HG02884 (cell line): Measurements from ENCODE around the gene NCBP2L.

Experiments used
- ATAC-seq: cut with Tn5 transposase; IDR thresholded peaks from one replicate; pipeline ENCODE4 v1.9.1; 2021; ENCODE audit warnings: mild to moderate bottlenecking, moderate library complexity; ENCODE audit not compliant: unreplicated experiment

NCBP2L gene

DNA sequence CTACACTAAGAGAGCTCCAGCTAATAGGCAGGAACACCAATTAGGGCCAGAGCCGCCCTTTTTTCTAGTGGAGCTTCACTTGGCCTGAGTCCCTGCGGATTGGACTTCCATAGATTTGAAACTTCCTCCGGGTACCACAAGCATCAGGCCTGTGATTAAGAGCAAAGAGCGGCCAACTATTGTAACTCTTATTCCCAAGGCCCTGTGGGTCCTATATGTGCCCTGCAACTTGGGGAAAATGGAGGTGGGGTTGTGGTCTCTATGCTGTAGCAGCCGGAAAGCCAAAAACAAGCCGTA, at the start of gene NCBP2L:
Gene NCBP2L (plus strand): TSS at position 198 of the 297 bp plus-strand sequence. CDS start 16,488 bp downstream, outside the sequence.
- no peak for ATAC-seq

GRCh38 chrX:107728371-107729099, 49.0 kb upstream of the NCBP2L start:
- no peak for ATAC-seq

DNA sequence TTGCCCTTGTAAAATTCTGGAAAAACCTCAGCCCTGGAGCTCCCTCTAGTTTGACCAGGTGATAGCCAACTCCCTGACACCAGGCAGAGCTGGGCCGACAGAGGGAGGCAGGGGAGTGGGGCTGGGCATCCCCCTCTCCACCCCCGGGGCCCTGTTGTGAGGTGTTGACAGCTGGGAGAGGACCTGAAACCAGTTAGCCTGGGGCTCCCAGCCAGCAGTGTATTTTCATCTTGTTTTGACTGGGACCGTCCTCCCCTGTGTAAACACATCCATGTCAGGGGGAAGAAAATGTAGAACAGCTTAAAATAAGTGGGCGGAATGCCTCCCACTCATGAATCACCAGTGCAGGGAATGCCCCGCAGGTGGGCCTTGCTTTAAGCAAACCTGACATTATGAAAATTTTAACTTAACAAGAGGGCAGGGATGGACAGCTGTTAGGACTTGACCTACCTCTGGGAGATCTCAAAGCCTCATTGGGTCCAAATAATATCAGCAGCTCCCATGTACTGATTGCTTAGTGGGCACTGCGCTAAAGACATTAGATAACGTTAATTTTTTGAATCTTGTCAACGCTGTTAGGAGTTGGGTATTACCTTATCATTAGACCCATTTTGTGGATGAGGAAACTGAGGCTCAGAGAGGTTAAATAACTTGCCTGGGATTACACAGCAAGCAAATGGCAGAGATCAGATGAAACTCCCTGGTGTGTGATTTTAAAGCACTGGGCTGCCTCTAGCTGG, 47.8 kb upstream of the NCBP2L start:
- peak; percentile 89 for ATAC-seq

DNA sequence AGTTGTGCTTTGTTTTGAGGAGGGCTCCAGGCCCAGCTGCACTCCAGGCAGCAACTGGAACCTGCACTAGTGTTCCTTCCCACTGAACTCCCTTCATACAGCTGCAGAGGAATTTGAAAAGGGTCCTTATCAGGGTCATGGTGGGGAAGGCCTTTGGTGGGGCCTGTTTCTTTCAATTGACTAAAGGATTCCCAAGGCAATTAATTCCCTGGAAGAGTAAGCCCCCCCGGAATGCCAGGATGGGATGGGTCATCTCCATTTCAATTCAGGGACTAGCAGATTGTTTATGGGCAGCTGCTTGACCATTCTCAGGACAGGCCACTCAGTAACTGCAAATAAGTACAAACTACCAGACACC, 47.3 kb upstream of the NCBP2L start:
- ATAC-seq = no peak

DNA sequence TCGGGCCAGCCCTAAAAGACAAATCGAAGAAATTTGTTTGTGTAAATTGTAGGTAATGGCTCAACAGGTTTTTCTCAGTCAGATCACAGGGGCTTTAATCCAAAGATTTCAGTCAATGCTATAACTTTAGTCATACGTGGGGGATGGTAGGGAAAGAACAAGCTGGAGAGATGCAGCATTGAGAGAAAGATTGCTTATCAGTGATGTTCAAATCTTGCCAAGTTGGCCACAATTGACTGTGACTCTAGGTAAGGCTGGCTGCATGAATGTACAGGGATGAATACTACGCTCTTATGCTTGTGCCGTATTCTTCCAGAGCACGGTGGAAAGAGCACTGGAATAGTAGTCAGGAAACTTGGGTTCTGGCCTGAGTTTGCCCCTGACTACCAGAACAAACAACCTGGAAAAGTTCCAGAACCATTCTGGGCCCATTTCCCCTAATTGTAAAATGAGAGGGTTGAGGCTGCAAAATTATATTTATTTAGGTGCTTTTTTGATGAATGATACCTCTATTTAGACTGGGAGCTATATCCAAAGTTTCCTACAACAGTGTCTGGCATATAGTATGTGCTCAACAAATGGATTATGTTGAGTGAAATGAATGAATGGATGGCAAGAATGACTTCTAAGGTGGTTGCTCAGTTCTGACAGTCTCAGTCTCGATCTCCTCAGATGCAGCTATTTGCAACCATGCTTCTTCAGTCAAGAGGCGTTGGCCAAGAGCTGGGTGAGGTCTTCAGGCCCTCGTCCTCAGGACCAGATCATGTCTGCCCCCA, 46.4 kb upstream of the NCBP2L start:
- ATAC-seq = no peak

DNA sequence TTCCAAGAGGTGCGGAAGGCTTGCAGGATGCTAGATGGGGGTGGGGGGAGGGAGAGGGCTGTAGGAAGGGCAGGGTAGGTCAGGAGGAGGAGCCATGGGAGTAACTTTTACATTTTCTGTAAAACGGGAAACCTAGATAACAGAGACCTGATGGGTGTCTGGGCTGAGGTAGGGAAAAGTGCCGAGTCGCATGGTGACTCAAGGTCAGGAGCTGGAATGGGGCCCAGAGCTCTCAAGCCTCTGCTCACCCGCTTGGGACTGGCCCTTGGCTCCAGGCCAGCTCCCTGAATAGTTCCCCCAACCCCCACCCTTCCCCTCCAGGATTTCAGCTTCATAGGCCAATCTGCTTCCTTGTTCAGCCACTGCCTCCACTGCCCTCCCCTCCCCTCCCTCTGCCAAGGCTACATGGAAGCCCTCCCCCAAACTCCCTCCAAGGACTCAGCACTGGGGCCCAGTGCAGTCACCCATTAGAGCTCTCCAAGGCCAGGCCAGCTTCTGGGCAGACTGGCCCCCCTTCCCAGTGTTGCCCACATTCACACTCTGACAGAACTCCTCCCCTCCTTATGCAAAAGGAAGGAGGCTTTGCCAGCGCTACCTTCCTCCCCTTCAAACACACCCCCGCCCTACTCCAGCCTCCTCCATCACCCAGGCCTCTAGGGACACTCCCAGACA, 45.6 kb upstream of the NCBP2L start:
- ATAC-seq = no peak

- no peak for ATAC-seq
Observed at GRCh38 chrX:107733686-107734085, 43.8 kb upstream of the NCBP2L start.

DNA sequence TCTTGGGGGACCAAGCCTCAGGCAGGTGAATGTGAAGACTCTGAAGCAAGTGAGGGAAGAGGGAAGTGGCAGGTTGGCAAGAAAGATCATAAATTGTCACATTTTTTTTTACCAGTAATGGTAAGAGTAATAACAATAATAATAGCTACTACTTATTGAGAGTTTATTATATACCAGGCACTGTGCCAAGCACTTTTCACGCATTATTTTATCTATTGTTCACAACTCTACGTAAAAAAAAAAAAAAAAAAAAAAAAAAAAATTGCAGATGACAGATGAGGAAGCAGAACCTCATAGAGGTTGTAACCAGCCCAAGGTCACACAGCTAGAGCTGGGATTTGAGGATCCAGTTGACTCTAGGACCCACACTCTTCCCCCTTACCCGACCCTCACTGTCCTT, 42.9 kb upstream of the NCBP2L start:
- no peak for ATAC-seq

- no peak for ATAC-seq
Observed at GRCh38 chrX:107736781-107737531, 40.6 kb upstream of the NCBP2L start.

- ATAC-seq = no peak
Observed at GRCh38 chrX:107738272-107738671, 39.3 kb upstream of the NCBP2L start.

DNA sequence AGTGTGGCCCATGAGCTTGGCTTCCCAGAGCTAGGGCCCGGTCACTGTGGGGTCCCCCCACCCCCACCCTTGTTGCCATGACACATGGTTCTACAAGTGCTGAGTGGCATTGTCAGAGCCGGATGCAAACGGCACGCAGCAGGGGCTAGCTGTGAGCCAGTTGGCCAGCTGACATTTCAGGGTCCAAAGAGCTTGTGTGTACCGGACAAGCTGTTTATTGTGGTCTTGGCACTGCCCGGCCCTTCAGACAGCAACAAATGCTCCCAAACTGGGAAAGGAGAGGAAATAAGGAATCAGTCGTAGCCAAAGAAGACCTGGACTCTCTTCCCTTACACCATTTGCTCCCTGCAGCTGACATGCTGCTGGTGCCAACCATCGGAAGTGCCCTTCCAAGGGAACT, 38.8 kb upstream of the NCBP2L start:
- ATAC-seq = no peak

DNA sequence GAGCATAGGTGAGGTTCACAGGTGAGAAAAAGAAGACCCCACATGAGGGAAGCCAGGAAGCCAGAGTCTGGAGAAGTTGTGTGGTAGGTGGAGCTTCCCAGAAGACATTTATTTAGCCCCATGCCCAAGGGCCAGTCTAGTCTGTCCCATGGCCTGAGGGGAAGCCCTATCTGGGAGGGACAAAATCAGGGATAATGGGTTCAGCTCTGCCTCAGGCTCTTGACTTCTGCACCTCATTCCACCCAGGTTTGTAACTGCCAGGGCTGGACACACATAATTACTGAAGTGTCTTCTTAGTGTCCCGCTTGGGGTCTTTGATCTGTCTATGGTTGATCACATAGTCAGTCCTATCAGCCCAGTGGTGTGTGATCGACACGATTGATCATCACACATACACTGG, 38.0 kb upstream of the NCBP2L start:
- ATAC-seq = no peak

DNA sequence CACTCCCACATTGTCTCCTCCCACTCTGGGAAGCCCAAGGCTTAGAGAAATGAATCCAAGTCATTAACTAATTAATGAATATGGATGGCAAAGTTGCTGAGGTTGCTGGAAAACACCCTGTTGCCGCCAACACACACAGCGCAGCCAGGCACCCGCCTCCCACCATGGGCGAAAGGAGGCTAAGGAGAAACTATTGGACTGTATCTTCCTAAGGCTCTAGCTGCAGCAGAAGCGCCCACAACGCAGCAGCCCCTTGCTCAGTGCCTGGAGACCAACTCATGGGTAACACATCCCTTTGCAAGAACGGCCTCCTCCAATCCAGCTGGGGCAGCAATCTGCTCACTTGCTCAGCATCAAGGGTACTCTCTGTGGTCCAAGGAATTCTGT, 36.1 kb upstream of the NCBP2L start:
- peak; percentile 16 for ATAC-seq

DNA sequence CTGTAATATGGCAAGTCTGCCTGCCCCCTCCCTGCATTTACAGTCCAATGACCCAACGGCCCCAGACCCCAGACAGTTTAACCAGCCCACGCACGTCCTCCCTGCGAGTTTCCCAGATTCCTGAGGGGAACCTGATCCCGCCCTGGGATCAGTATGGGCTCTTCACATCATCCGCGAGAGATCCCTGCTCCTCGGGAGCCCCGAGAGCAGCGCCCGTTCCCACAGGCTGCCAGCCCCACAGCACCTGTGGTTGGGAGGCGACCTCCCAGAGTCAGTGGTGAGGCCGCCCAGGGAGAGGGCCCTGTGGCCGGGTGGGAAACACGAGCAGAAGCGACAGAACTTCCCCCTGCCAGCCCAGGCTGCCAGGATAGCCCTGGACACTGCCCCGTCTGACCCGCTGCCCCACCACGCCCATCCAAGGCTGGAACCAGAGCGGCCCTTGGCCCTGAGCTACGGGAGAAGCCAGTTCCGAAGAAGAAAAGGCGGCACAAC, 34.8 kb upstream of the NCBP2L start:
- ATAC-seq = no peak

- ATAC-seq = no peak
Observed at GRCh38 chrX:107743995-107744394, 33.5 kb upstream of the NCBP2L start.

DNA sequence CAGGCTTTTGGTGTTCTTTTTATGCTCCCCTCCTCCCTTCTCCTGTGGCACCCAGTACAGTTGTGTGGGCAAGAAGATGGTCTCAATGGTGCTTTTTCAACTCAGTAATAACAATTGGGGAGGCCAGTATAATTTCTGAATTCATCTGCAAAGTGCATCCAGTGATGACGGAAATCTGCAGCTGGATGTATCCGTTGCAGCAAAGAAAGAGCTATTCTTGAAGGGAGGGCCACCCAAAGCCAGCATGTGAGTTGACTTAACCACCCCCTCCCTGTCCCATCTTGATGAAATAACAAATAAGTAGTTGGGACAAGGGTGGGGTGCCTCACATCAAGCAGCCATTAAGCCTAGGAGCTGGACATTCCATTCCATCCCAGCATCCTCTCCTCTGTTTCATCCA, 32.7 kb upstream of the NCBP2L start:
- ATAC-seq = no peak

DNA sequence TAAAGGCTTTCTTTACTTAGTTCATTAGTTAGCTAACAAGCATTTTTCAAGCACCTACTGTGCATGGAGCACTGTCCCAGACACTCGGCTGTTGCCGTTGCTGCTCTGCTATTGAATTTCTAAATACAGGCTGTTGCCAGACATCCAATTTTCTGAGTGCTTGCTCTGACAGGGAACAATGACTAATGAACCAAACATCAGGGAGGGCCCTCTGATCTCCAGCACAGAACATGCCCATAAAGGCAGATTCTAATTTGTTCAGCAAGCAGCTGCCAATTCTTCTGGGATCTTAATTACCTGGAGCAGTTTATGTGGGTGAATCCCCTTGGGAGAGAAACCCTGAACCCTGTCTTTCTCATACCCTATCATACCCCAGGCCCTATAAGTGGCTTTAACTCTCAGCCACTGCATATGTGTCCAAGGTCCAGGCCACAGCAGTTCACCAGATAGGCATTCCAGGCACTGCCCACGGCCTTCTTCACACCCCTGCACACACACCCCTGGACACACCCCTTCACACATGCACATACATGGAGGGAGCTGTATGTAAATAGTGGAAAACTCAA, 29.9 kb upstream of the NCBP2L start:
- ATAC-seq = no peak

GRCh38 chrX:107748506-107748905, 29.0 kb upstream of the NCBP2L start:
- ATAC-seq = no peak

GRCh38 chrX:107750263-107750662, 27.3 kb upstream of the NCBP2L start:
- ATAC-seq = no peak

DNA sequence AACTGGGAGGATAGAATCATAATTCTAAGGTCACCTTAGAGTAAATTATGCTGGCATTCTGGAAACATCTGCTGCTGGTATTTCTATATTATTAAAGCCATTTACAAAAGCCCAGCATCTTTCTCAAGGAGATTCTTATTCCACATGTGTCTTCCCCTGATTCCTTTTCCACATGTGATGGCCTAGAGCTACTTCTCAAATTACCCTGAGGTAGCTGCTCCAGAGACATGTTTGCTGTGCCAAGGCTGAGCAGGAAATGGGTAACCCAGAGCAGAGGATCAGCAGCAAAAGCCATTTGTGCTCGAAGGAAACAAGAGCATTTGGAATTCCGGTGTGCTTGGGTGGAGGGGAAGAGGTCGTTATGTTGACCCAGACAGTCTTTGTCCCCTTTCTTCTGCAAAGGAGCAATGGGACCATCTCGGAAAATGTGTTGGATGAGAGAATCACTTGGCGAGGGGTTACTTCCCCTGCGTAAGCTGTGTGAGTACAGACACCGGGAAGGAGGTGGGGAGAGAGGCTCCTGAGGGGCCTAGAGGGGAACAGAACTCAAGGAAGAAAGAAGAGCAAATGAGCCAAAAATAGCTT, 26.6 kb upstream of the NCBP2L start:
- no peak for ATAC-seq
